OCI-LY3 (cell line): ENCODE data around the gene SEPTIN1.

Experiments
- EZH2phosphoT487 ChIP-seq: fragments of 200-600 bp; shearing (Covaris generic); IDR thresholded peaks from 2 replicates; pipeline ENCODE4 v1.6.1; 2018; ENCODE audit warnings: antibody characterized with exemption, mixed run types, low read depth
- TF ChIP-seq, protein P1 (sequence below): fragments of 200-600, 300-600 bp; sonication (generic); IDR thresholded peaks from 2 replicates; pipeline ENCODE4 v1.5.1; 2014; ENCODE audit warnings: antibody characterized with exemption, low read length, low read depth

DNA sequence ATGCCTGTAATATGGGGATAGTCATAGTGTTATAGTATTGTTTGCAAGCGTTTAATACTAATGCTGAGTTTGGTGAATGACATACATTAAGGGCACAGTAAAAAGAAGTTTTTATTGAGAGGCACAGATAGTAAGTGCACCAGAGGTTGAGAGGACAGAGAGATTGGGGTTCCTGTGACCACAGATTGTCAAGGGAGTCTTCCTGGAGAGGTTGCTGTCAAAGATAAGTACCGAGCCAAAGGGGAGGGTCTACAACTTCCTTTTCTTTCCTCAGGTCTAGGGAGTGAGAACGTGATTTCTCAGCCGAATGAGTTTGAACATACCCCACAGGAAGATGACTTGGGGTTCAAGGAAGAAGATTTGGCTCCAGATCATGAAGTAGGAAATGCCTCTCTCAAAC is 14.7 kb upstream of the SEPTIN1 start:
- TF ChIP-seq, protein P1, sequence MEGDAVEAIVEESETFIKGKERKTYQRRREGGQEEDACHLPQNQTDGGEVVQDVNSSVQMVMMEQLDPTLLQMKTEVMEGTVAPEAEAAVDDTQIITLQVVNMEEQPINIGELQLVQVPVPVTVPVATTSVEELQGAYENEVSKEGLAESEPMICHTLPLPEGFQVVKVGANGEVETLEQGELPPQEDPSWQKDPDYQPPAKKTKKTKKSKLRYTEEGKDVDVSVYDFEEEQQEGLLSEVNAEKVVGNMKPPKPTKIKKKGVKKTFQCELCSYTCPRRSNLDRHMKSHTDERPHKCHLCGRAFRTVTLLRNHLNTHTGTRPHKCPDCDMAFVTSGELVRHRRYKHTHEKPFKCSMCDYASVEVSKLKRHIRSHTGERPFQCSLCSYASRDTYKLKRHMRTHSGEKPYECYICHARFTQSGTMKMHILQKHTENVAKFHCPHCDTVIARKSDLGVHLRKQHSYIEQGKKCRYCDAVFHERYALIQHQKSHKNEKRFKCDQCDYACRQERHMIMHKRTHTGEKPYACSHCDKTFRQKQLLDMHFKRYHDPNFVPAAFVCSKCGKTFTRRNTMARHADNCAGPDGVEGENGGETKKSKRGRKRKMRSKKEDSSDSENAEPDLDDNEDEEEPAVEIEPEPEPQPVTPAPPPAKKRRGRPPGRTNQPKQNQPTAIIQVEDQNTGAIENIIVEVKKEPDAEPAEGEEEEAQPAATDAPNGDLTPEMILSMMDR = no peak
- no peak for TF ChIP-seq EZH2phosphoT487
